GM23338 (cell line): ENCODE results near the gene FAM83B. TPM values are rescaled to one million over a fixed set of nuclear protein-coding genes. Genes with fewer than 3 reads are reported as not detected.

Experiments used
- ATAC-seq: fragments of 200-7000 bp; cut with Tn5 transposase; 3 replicates; pipeline ENCODE4 v1.9.1; 2020
- DNase-seq: peaks from one replicate; pipeline ENCODE4 v3.0.0-alpha.2; 2015; ENCODE audit warnings: low spot score
- H2AFZ ChIP-seq: fragments of 200-600 bp; sonication (generic); 2 replicates; pipeline ENCODE4 v1.8.0; 2016; ENCODE audit warnings: antibody characterized with exemption, mild to moderate bottlenecking, moderate library complexity
- H3F3A ChIP-seq: fragments of 200-600 bp; sonication (generic); replicated peaks from 2 replicates; pipeline ENCODE4 v1.8.0; 2017; ENCODE audit warnings: antibody characterized with exemption, mixed run types, low read depth
- H3K27ac ChIP-seq: fragments of 200-600 bp; sonication (generic); 2 replicates; pipeline ENCODE4 v1.6.1; 2016; ENCODE audit warnings: low read depth
- H3K27me3 ChIP-seq: fragments of 200-600 bp; sonication (generic); 2 replicates; pipeline ENCODE4 v1.8.0; 2016; ENCODE audit warnings: mild to moderate bottlenecking, mixed run types, moderate library complexity; ENCODE audit not compliant: insufficient read depth
- H3K36me3 ChIP-seq: fragments of 200-600 bp; sonication (generic); 2 replicates; pipeline ENCODE4 v1.8.0; 2016; ENCODE audit warnings: mild to moderate bottlenecking; ENCODE audit not compliant: insufficient read depth
- H3K4me1 ChIP-seq: fragments of 200-600 bp; sonication (generic); 2 replicates; pipeline ENCODE4 v1.8.0; 2016; ENCODE audit warnings: mild to moderate bottlenecking, moderate library complexity; ENCODE audit not compliant: insufficient read depth
- H3K4me2 ChIP-seq: fragments of 200-600 bp; sonication (generic); 2 replicates; pipeline ENCODE4 v1.7.1; 2017; ENCODE audit warnings: mixed run types
- H3K4me3 ChIP-seq: fragments of 200-600 bp; sonication (generic); 2 replicates; pipeline ENCODE4 v1.6.1; 2016; ENCODE audit warnings: mixed run types
- H3K79me2 ChIP-seq: fragments of 200-600 bp; sonication (generic); replicated peaks from 2 replicates; pipeline ENCODE4 v1.8.0; 2017; ENCODE audit warnings: mild to moderate bottlenecking; ENCODE audit not compliant: insufficient read depth
- H3K9me2 ChIP-seq: fragments of 200-600 bp; sonication (generic); 2 replicates; pipeline ENCODE4 v1.8.0; 2017; ENCODE audit not compliant: insufficient read depth
- H4K20me1 ChIP-seq: fragments of 200-600 bp; sonication (generic); replicated peaks from 2 replicates; pipeline ENCODE4 v1.8.0; 2017; ENCODE audit warnings: mild to moderate bottlenecking; ENCODE audit not compliant: insufficient read depth
- H3K27ac Mint-ChIP-seq: 2 replicates; pipeline ENCODE4 v1.8.0; 2020; ENCODE audit warnings: inconsistent platforms, mild to moderate bottlenecking, moderate library complexity, mixed read lengths
- H3K27me3 Mint-ChIP-seq: 3 replicates; pipeline ENCODE4 v1.8.0; 2022; ENCODE audit warnings: low read depth, mild to moderate bottlenecking, moderate library complexity, mixed read lengths, inconsistent platforms; ENCODE audit not compliant: insufficient read depth, poor library complexity
- H3K36me3 Mint-ChIP-seq: 3 replicates; pipeline ENCODE4 v1.8.0; 2021; ENCODE audit warnings: low read depth, mild to moderate bottlenecking, inconsistent platforms, moderate library complexity, mixed read lengths
- H3K4me1 Mint-ChIP-seq: 3 replicates; pipeline ENCODE4 v1.8.0; 2020; ENCODE audit warnings: mild to moderate bottlenecking, inconsistent platforms, mixed read lengths
- H3K4me3 Mint-ChIP-seq: 3 replicates; pipeline ENCODE4 v1.8.0; 2021; ENCODE audit warnings: moderate library complexity, mild to moderate bottlenecking, inconsistent platforms, mixed read lengths
- H3K9me3 Mint-ChIP-seq: 3 replicates; pipeline ENCODE4 v1.8.0; 2020; ENCODE audit warnings: moderate library complexity, mild to moderate bottlenecking, inconsistent platforms, mixed read lengths
- CREB1 ChIP-seq: fragments of 250-450 bp; sonication (Bioruptor Pico); IDR thresholded peaks from 2 replicates; pipeline ENCODE4 v1.5.0; 2020; ENCODE audit warnings: low read depth, mild to moderate bottlenecking, moderate library complexity
- CTCF ChIP-seq, 2 experiments: fragments of 200-600 bp in 1 of 2; sonication (generic) in 1 of 2; conservative IDR thresholded peaks; 2 replicates each; pipeline versions ENCODE4 v1.5.1 to v1.6.1; 2016 to 2017; ENCODE audit warnings: antibody characterized with exemption in 2 of 2, low read depth in 2 of 2, mild to moderate bottlenecking in 2 of 2, moderate library complexity in 1 of 2
- ETS1 ChIP-seq: IDR thresholded peaks from 2 replicates; pipeline ENCODE4 v1.6.1; 2016; ENCODE audit warnings: antibody characterized with exemption
- EZH2 ChIP-seq: fragments of 200-600 bp; sonication (generic); IDR thresholded peaks from one replicate; pipeline ENCODE4 v1.8.0; 2017; ENCODE audit warnings: antibody characterized with exemption, mild to moderate bottlenecking, low read depth; ENCODE audit not compliant: unreplicated experiment
- EZH2phosphoT487 ChIP-seq: fragments of 200-600 bp; sonication (generic); IDR thresholded peaks from one replicate; pipeline ENCODE4 v1.8.1; 2018; ENCODE audit warnings: antibody characterized with exemption; ENCODE audit not compliant: unreplicated experiment
- JUNB ChIP-seq: IDR thresholded peaks from one replicate; pipeline ENCODE4 v1.6.1; 2016; ENCODE audit warnings: antibody characterized with exemption; ENCODE audit not compliant: unreplicated experiment
- NANOG ChIP-seq: IDR thresholded peaks from 2 replicates; pipeline ENCODE4 v1.6.1; 2016; ENCODE audit warnings: antibody characterized with exemption, borderline replicate concordance
- POLR2AphosphoS5 ChIP-seq: IDR thresholded peaks from 2 replicates; pipeline ENCODE4 v1.6.1; 2016; ENCODE audit warnings: antibody characterized with exemption, low read depth
- REST ChIP-seq: IDR thresholded peaks from one replicate; pipeline ENCODE4 v1.6.1; 2018; ENCODE audit warnings: antibody characterized with exemption; ENCODE audit not compliant: unreplicated experiment
- STAT1 ChIP-seq: IDR thresholded peaks from one replicate; pipeline ENCODE4 v1.6.1; 2016; ENCODE audit warnings: antibody characterized with exemption; ENCODE audit not compliant: unreplicated experiment
- ZNF114 ChIP-seq: fragments of 250-450 bp; sonication (Bioruptor Pico); IDR thresholded peaks from 2 replicates; pipeline ENCODE4 v1.5.0; 2020; ENCODE audit warnings: mild to moderate bottlenecking, moderate library complexity
- ZNF331 ChIP-seq: fragments of 250-450 bp; sonication (Bioruptor Pico); IDR thresholded peaks from 2 replicates; pipeline ENCODE4 v1.5.0; 2020; ENCODE audit warnings: low read depth, mild to moderate bottlenecking, moderate library complexity
- ZNF462 ChIP-seq: fragments of 250-450 bp; sonication (Bioruptor Pico); IDR thresholded peaks from 2 replicates; pipeline ENCODE4 v1.5.0; 2020; ENCODE audit warnings: mild to moderate bottlenecking, moderate library complexity
- polyA plus RNA-seq: library from polyadenylated mRNA; unstranded; fragments of >200 nt; fragmentation: Nextera tagmentation; extraction: Ambion mirVana; gene quantifications from 2 replicates; pipeline ENCODE4 v1.2.1, GENCODE V29; 2016
- total RNA-seq: library from RNA; depleted of rRNA; stranded (reverse); fragments of >200 nt; shearing (Covaris generic); gene quantifications from 2 replicates; pipeline ENCODE4 v1.2.3, GENCODE V29; 2014

Gene FAM83B
- total and polyA plus RNA-seq, 2 experiments from 2014 or later: 1.4 to 7.7 TPM

GRCh38 chr6:54981647-54982046 is 135.1 kb downstream of the FAM83B start:
- no peaks in the 10 kb centered on the region for H3K36me3 ChIP-seq
- Mint-ChIP-seq H3K4me3 (no peak overlapping the region), H3K4me1 (no peaks in the 10 kb centered on the region), H3K36me3 (peaks cover 7% of the 10 kb centered on the region), H3K27ac (no peak overlapping the region), H3K9me3 (peaks cover 18% of the 10 kb centered on the region), H3K27me3 (no peaks in the 10 kb centered on the region)
- no peaks in the 10 kb centered on the region for H3K27me3 ChIP-seq
- no peaks in the 10 kb centered on the region for H4K20me1 ChIP-seq
- H2AFZ ChIP-seq: no peak overlapping the region; the same call in 1 of the 2 replicates
- no peaks in the 10 kb centered on the region for H3F3A ChIP-seq
- H3K4me2 ChIP-seq: no peak overlapping the region
- H3K9me2 ChIP-seq: no peaks in the 10 kb centered on the region; the same call in 1 of the 2 replicates
- TF ChIP-seq EZH2 (no peak), NANOG (no peak), POLR2AphosphoS5 (no peak), ZNF114 (CRISPR knock-in tag) (no peak), ZNF331 (no peak), CREB1 (CRISPR knock-in tag) (no peak), EZH2phosphoT487 (no peak), ETS1 (no peak), STAT1 (no peak), JUNB (no peak), CTCF (conservative IDR thresholded peaks at IDR 0.05; ENCODE audit: low read depth in 2 of 2) (no peak), ZNF462 (CRISPR knock-in tag) (no peak), REST (no peak)
- H3K79me2 ChIP-seq: no peaks in the 10 kb centered on the region
- H3K4me3 ChIP-seq: no peak overlapping the region
- no peak overlapping the region for H3K27ac ChIP-seq
- DNase-seq: no peak
- no peaks in the 10 kb centered on the region for H3K4me1 ChIP-seq
- ATAC-seq: no peak
